Measurements from ENCODE around the gene CFAP210. TPM values are rescaled to one million over a fixed set of nuclear protein-coding genes. Genes with fewer than 3 reads are reported as not detected.
A peak's percentile ranks its signal among the peaks of the same experiment; 100 is the strongest.

CFAP210 gene
- total and polyA plus RNA-seq, 9 of the 15 experiments (the other 6 are each of a cell fraction or from before 2014, with no cell fraction given), result 0.75 to 3.6 (median 1.3) TPM

DNA sequence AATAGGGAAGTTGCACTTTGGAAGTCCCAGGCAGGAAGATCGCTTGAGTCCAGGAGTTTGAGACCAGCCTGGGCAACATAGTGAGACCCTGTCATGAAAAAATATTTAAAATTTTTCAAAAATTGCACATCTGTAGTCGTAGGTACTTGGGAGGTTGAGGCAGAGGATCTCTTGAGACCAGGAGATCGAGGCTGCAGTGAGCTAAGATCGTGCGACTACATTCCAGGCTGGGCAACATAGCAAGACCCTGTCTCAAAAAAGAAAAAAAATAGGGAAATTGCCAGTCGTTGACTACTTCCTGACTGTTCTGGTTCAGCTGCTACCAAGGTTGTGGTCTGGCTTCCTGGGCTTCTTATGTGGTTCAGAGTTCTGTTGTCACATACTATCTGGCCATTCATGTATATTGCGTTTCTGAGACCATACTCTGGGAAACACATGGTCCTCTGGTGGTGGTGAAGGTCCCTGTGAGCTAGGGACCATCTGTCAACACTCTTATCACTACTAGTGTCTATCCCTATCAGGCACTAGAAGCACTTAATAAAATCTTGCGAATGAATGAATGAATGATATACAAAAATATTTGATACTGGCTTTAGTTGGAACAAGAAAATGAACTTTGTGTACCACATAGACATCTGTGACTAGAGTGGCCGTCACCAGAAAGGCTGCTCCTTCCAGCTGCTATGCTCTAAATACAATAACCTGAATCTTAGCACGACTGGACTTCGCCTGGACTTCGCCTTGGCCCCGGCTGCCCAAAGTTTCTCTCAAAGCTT is 38.6 kb upstream of the CFAP210 start (continued):
- TF ChIP-seq, protein P1, sequence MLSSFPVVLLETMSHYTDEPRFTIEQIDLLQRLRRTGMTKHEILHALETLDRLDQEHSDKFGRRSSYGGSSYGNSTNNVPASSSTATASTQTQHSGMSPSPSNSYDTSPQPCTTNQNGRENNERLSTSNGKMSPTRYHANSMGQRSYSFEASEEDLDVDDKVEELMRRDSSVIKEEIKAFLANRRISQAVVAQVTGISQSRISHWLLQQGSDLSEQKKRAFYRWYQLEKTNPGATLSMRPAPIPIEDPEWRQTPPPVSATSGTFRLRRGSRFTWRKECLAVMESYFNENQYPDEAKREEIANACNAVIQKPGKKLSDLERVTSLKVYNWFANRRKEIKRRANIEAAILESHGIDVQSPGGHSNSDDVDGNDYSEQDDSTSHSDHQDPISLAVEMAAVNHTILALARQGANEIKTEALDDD (IDR thresholded peaks at IDR 0.05), result peak; percentile 27; the same call in 1 of the 2 replicates
- TF ChIP-seq ZNF121 (CRISPR knock-in tag; conservative IDR thresholded peaks at IDR 0.05), result peak; percentile 99

DNA sequence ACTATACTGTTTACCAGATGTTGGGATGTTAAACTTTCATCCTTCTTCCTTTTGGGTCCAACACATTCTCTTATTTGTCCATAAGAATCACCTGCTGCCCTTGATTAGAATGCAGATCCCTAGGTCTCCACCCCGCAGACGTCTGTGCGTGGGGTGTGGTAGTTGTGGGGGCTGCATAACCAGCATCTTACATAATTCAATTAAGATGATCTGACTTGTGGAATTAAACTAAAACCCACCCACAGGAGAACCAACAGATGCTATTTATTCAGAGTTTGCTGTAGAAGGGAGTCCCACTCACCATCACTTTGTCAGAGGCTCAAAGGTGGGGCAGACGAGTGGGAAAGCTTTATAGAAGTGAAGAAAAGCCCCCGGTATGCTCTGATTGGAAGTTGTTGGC is 37.9 kb upstream of the CFAP210 start:
- H4K20me1 ChIP-seq (replicated peaks; ENCODE audit: control insufficient read depth, insufficient read depth, low read length), result no peaks in the 10 kb centered on the region
- intact Hi-C loops (cut with micrococcal nuclease), result loop anchor here (5.0 kb wide), 1 partner anchor 90 kb away; no protein-coding TSS in a partner anchor
- DNase-seq (ENCODE audit: extremely low read depth in 1 of 4, low spot score in 3 of 4), result no peak
- no peaks in the 10 kb centered on the region for H3K9me1 ChIP-seq (ENCODE audit: control insufficient read depth, insufficient read depth, low read length)
- in situ Hi-C loops (cut with MboI), result no loop called here
- no peak for FAIRE-seq
- 14% methylated on average over 5 of the region's 5 CpGs for WGBS (ENCODE audit: insufficient coverage, low coverage, missing lambda C conversion rate)
- peaks cover 28% of the 10 kb centered on the region for H3K79me2 ChIP-seq (ENCODE audit: control insufficient read depth, insufficient read depth, low read length)
- H2AFZ ChIP-seq (ENCODE audit: low read depth, low read length), result no peak overlapping the region
- H3K9ac ChIP-seq (ENCODE audit: insufficient read depth in 1 of 2, low read depth in 2 of 2, low read length in 2 of 2), result no peak overlapping the region
- no peaks in the 10 kb centered on the region for H3K27me3 ChIP-seq (ENCODE audit: control insufficient read depth in 2 of 2, insufficient read depth in 2 of 2, low read length in 2 of 2)
- no peak overlapping the region for H3K4me2 ChIP-seq (ENCODE audit: insufficient read depth, low read length)
- no peak for ATAC-seq
- ChIA-PET POLR2A (interaction anchor here (1.3 to 8.3 kb wide), 3 partner anchors 16 to 36 kb away, joined by 3 to 37 read pairs (median 4); no protein-coding TSS in a partner anchor), CTCF (ENCODE audit: low intra/inter-chr PET ratio) (no interaction called here)
- no peaks in the 10 kb centered on the region for H3K9me3 ChIP-seq (replicated peaks; ENCODE audit: control insufficient read depth, insufficient read depth, low read depth, low read length)
- BruUV-seq (replicated peaks), result no TSS peak
- H3K4me3 ChIP-seq, result no peak overlapping the region
- H3K27ac ChIP-seq (ENCODE audit: extremely low read depth, low read depth, low read length), result no peak overlapping the region
- H3K4me1 ChIP-seq (replicated peaks in 1 of 2; ENCODE audit: control insufficient read depth in 2 of 2, insufficient read depth in 2 of 2, low read length in 2 of 2), result peaks cover 19 to 24% of the 10 kb centered on the region in 2 experiments
- H3K36me3 ChIP-seq (ENCODE audit: control insufficient read depth, insufficient read depth, low read length), result peaks cover 13% of the 10 kb centered on the region; the same call in 2 of the 3 replicates
- TF ChIP-seq, protein P2, sequence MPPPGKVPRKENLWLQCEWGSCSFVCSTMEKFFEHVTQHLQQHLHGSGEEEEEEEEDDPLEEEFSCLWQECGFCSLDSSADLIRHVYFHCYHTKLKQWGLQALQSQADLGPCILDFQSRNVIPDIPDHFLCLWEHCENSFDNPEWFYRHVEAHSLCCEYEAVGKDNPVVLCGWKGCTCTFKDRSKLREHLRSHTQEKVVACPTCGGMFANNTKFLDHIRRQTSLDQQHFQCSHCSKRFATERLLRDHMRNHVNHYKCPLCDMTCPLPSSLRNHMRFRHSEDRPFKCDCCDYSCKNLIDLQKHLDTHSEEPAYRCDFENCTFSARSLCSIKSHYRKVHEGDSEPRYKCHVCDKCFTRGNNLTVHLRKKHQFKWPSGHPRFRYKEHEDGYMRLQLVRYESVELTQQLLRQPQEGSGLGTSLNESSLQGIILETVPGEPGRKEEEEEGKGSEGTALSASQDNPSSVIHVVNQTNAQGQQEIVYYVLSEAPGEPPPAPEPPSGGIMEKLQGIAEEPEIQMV (tag; conservative IDR thresholded peaks at IDR 0.05; ENCODE audit: low read depth), result no peak
- TF ChIP-seq DPF2 (IDR thresholded peaks at IDR 0.05), result no peak
- TF ChIP-seq RNF2 (IDR thresholded peaks at IDR 0.05), result no peak
- TF ChIP-seq, protein P3, sequence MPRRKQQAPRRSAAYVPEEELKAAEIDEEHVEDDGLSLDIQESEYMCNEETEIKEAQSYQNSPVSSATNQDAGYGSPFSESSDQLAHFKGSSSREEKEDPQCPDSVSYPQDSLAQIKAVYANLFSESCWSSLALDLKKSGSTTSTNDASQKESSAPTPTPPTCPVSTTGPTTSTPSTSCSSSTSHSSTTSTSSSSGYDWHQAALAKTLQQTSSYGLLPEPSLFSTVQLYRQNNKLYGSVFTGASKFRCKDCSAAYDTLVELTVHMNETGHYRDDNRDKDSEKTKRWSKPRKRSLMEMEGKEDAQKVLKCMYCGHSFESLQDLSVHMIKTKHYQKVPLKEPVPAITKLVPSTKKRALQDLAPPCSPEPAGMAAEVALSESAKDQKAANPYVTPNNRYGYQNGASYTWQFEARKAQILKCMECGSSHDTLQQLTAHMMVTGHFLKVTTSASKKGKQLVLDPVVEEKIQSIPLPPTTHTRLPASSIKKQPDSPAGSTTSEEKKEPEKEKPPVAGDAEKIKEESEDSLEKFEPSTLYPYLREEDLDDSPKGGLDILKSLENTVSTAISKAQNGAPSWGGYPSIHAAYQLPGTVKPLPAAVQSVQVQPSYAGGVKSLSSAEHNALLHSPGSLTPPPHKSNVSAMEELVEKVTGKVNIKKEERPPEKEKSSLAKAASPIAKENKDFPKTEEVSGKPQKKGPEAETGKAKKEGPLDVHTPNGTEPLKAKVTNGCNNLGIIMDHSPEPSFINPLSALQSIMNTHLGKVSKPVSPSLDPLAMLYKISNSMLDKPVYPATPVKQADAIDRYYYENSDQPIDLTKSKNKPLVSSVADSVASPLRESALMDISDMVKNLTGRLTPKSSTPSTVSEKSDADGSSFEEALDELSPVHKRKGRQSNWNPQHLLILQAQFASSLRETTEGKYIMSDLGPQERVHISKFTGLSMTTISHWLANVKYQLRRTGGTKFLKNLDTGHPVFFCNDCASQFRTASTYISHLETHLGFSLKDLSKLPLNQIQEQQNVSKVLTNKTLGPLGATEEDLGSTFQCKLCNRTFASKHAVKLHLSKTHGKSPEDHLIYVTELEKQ (CRISPR knock-in tag; IDR thresholded peaks at IDR 0.05), result no peak
- no peak for TF ChIP-seq RB1 (IDR thresholded peaks at IDR 0.05; ENCODE audit: low read depth)
- TF ChIP-seq BDP1 (IDR thresholded peaks at IDR 0.05; ENCODE audit: insufficient read depth, insufficient read length), result no peak
- TF ChIP-seq ZNF699 (CRISPR knock-in tag; IDR thresholded peaks at IDR 0.05; ENCODE audit: insufficient replicate concordance), result no peak
- TF ChIP-seq HNRNPL (IDR thresholded peaks at IDR 0.05; ENCODE audit: low read depth, low read length), result no peak
- no peak for TF ChIP-seq PTBP1 (IDR thresholded peaks at IDR 0.05; ENCODE audit: low read depth, low read length)
- no peak for TF ChIP-seq ZNF12 (CRISPR knock-in tag; IDR thresholded peaks at IDR 0.05)
- no peak for TF ChIP-seq PCBP1 (IDR thresholded peaks at IDR 0.05; ENCODE audit: low read depth, low read length, poor library complexity, severe bottlenecking)
- TF ChIP-seq IFI16 (CRISPR knock-in tag; IDR thresholded peaks at IDR 0.05), result no peak
- no peak for TF ChIP-seq HDAC2 (IDR thresholded peaks at IDR 0.05)
- no peak for TF ChIP-seq POLR2B (IDR thresholded peaks at IDR 0.05; ENCODE audit: low read depth, partially characterized antibody)
